Measurements from ENCODE around the gene ZNF155. TPM values are rescaled to one million over a fixed set of nuclear protein-coding genes. Genes with fewer than 3 reads are reported as not detected.
A peak's percentile ranks its signal among the peaks of the same experiment; 100 is the strongest.

The ZNF155 gene
- total RNA-seq: 10 to 100 TPM in 3 of 4 donors, 1 to 10 TPM in 1; 8.7 to 20.8 (median 16.0) TPM

GRCh38 chr19:43983912-43984686 lies at the start of gene ZNF155:
ZNF155 (plus strand) TSS chr19:43984188; CDS start chr19:43988544, 4,356 bp downstream.
- peak within 1 kb of the TSS; percentile 8 to 59 (median 52) for H3K27ac ChIP-seq
- peak; percentile 93 to 94 for DNase-seq
- TF ChIP-seq, protein P1, sequence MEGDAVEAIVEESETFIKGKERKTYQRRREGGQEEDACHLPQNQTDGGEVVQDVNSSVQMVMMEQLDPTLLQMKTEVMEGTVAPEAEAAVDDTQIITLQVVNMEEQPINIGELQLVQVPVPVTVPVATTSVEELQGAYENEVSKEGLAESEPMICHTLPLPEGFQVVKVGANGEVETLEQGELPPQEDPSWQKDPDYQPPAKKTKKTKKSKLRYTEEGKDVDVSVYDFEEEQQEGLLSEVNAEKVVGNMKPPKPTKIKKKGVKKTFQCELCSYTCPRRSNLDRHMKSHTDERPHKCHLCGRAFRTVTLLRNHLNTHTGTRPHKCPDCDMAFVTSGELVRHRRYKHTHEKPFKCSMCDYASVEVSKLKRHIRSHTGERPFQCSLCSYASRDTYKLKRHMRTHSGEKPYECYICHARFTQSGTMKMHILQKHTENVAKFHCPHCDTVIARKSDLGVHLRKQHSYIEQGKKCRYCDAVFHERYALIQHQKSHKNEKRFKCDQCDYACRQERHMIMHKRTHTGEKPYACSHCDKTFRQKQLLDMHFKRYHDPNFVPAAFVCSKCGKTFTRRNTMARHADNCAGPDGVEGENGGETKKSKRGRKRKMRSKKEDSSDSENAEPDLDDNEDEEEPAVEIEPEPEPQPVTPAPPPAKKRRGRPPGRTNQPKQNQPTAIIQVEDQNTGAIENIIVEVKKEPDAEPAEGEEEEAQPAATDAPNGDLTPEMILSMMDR (IDR thresholded peaks at IDR 0.05): no peak
- peak in 1 of 2 donors; percentile 26 for TF ChIP-seq POLR2A (IDR thresholded peaks at IDR 0.05)
- 1% methylated on average over 38 to 40 of the region's 40 CpGs for WGBS, 2 donors
- intact Hi-C loops (cut with DNase I): loop anchor here (10.0 kb wide), 1 partner anchor 111 kb away; the partner anchor contains the start of gene ZNF224
- H3K4me1 ChIP-seq: peaks cover 5 to 6% of the 10 kb centered on the region in 2 donors
- H3K27me3 ChIP-seq: no peaks in the 10 kb centered on the region
- H3K36me3 ChIP-seq: peaks cover 3 to 5% of the 10 kb centered on the region in 2 donors
- no peaks in the 10 kb centered on the region for H3K9me3 ChIP-seq
- H3K4me3 ChIP-seq (replicated peaks in 1 of 3): peak within 1 kb of the TSS; percentile 24 to 84 (median 61)

- peaks cover 17 to 23% of the 10 kb centered on the region in 2 donors for H3K36me3 ChIP-seq
- peak; percentile 87 to 89 for DNase-seq
- H3K4me3 ChIP-seq (replicated peaks in 1 of 3): peak within 1 kb of the TSS; percentile 17 to 44 (median 32)
- no peaks in the 10 kb centered on the region for H3K27me3 ChIP-seq
- H3K9me3 ChIP-seq: no peaks in the 10 kb centered on the region
- TF ChIP-seq POLR2A (IDR thresholded peaks at IDR 0.05): peak in 1 of 2 donors; percentile 49
- TF ChIP-seq, protein P1 (IDR thresholded peaks at IDR 0.05): no peak
- peak within 1 kb of the TSS; percentile 40 to 81 (median 69) for H3K27ac ChIP-seq
- 0 to 1% methylated on average over 36 of the region's 42 CpGs for WGBS, 2 donors
- intact Hi-C loops (cut with DNase I): no loop called here
- H3K4me1 ChIP-seq: peaks cover 8 to 15% of the 10 kb centered on the region in 2 donors
Observed at GRCh38 chr19:43934985-43935708, 48.8 kb upstream of the ZNF155 start, which contains the start of gene ZNF45. ZNF45 (minus strand) TSS chr19:43935282; CDS start chr19:43922185, 13,097 bp downstream.

DNA sequence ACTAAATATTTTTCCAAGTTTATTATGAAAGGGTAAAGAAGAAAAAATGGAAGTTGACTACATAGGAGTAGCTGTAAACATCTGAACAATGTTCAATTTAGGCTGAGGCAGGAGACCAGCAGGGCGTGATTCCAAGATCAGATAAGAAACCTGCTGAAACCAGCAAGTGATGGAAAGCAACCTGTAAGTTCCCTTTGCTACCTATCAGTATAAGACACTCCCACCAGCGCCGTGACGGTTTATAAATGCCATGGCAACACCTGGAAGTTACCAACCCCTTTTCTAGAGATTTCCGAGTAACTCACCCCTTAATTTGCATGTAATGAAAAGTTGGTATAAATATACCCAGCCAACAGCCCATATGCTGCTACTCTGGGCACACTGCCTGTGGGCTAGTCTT lies 47.8 kb upstream of the ZNF155 start:
- H3K27ac ChIP-seq: no peak overlapping the region
- no peak overlapping the region for H3K4me3 ChIP-seq (replicated peaks in 1 of 3)
- no peaks in the 10 kb centered on the region for H3K9me3 ChIP-seq
- no peaks in the 10 kb centered on the region for H3K27me3 ChIP-seq
- no peak for TF ChIP-seq POLR2A (IDR thresholded peaks at IDR 0.05)
- TF ChIP-seq, protein P1 (IDR thresholded peaks at IDR 0.05): no peak
- 58 to 64% methylated on average over 5 of the region's 5 CpGs for WGBS, 2 donors
- DNase-seq: no peak
- peaks cover 8 to 15% of the 10 kb centered on the region in 2 donors for H3K4me1 ChIP-seq
- peaks cover 8 to 12% of the 10 kb centered on the region in 2 donors for H3K36me3 ChIP-seq
- intact Hi-C loops (cut with DNase I): no loop called here

- intact Hi-C loops (cut with DNase I): no loop called here
- Histone ChIP-seq H3K27me3 (no peaks in the 10 kb centered on the region), H3K36me3 (no peaks in the 10 kb centered on the region), H3K4me1 (no peaks in the 10 kb centered on the region), H3K27ac (no peak overlapping the region), H3K4me3 (replicated peaks in 1 of 3) (no peak overlapping the region), H3K9me3 (no peaks in the 10 kb centered on the region)
- no peak for DNase-seq
- WGBS, 2 donors: 54 to 76% methylated on average over 3 of the region's 3 CpGs
- TF ChIP-seq POLR2A (IDR thresholded peaks at IDR 0.05): no peak
- TF ChIP-seq, protein P1 (IDR thresholded peaks at IDR 0.05): no peak
Observed at GRCh38 chr19:43939557-43940260, 44.3 kb upstream of the ZNF155 start.

Measured in thyroid gland (tissue), 4 donors.